A673 (cell line): ENCODE results near the gene XDH.

ENCODE experiments used
- EZH2 ChIP-seq: fragments of 200-600 bp; sonication (generic); IDR thresholded peaks from 2 replicates; pipeline ENCODE4 v1.6.1; 2017; ENCODE audit warnings: borderline replicate concordance, low read depth, mild to moderate bottlenecking, mixed read lengths, antibody characterized with exemption, low read length; ENCODE audit not compliant: poor library complexity, severe bottlenecking
- TF ChIP-seq, protein P1 (sequence below): fragments of 300-800, 200-600 bp; sonication (generic); conservative IDR thresholded peaks from 2 replicates; pipeline ENCODE4 v1.5.1; 2017; ENCODE audit warnings: low read depth, mild to moderate bottlenecking, antibody characterized with exemption, low read length, moderate library complexity, mixed read lengths

DNA sequence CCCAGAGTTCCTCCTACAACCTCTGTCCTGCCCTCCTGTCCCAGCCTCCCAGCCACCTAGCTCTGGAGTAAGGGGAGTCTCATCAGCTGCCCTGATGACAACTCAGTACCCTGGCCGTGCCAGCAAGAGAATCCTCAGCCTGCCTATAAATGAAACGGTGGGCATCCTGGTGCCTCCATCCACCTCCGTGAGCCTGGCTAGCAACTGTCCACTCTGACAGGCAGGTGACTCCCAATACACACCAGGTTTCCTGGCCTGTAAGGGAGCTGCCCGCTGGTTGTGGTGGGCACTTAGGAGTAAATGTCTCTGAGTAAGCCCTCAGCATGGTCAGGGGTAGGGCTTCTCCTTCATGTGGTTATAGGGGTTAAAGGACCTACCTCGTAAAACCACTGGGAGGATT is 81.5 kb downstream of the XDH start:
- TF ChIP-seq, protein P1, sequence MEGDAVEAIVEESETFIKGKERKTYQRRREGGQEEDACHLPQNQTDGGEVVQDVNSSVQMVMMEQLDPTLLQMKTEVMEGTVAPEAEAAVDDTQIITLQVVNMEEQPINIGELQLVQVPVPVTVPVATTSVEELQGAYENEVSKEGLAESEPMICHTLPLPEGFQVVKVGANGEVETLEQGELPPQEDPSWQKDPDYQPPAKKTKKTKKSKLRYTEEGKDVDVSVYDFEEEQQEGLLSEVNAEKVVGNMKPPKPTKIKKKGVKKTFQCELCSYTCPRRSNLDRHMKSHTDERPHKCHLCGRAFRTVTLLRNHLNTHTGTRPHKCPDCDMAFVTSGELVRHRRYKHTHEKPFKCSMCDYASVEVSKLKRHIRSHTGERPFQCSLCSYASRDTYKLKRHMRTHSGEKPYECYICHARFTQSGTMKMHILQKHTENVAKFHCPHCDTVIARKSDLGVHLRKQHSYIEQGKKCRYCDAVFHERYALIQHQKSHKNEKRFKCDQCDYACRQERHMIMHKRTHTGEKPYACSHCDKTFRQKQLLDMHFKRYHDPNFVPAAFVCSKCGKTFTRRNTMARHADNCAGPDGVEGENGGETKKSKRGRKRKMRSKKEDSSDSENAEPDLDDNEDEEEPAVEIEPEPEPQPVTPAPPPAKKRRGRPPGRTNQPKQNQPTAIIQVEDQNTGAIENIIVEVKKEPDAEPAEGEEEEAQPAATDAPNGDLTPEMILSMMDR: no peak
- no peak for TF ChIP-seq EZH2
